ENCODE data around the gene MGAT5B. TPM values are rescaled to one million over a fixed set of nuclear protein-coding genes. Genes with fewer than 3 reads are reported as not detected.

The MGAT5B gene
- total RNA-seq, 1 donor from 2014 or later, result 1.8 TPM

- no peaks in the 10 kb centered on the region for H3K9me3 Mint-ChIP-seq
- no peak overlapping the region for H3K9ac ChIP-seq
- no peak overlapping the region for H3K4me3 ChIP-seq
- no peaks in the 10 kb centered on the region for H3K79me2 ChIP-seq (ENCODE audit: low read depth)
- H3K4me1 ChIP-seq, result peaks cover 5% of the 10 kb centered on the region
- peaks cover 6% of the 10 kb centered on the region for H3F3A ChIP-seq (ENCODE audit: low read depth)
- DNase-seq (ENCODE audit: low spot score), result peak; percentile 56
- H2AFZ ChIP-seq (replicated peaks), result no peak overlapping the region
- no peak overlapping the region for H3K27ac ChIP-seq
- no peaks in the 10 kb centered on the region for H3K27me3 Mint-ChIP-seq (ENCODE audit: insufficient read depth, low read depth)
- H3K4me2 ChIP-seq, result no peak overlapping the region
- no peaks in the 10 kb centered on the region for H3K27me3 ChIP-seq
- no peaks in the 10 kb centered on the region for H3K36me3 ChIP-seq
- TF ChIP-seq EZH2phosphoT487 (IDR thresholded peaks at IDR 0.05), result no peak
- TF ChIP-seq, protein P1, sequence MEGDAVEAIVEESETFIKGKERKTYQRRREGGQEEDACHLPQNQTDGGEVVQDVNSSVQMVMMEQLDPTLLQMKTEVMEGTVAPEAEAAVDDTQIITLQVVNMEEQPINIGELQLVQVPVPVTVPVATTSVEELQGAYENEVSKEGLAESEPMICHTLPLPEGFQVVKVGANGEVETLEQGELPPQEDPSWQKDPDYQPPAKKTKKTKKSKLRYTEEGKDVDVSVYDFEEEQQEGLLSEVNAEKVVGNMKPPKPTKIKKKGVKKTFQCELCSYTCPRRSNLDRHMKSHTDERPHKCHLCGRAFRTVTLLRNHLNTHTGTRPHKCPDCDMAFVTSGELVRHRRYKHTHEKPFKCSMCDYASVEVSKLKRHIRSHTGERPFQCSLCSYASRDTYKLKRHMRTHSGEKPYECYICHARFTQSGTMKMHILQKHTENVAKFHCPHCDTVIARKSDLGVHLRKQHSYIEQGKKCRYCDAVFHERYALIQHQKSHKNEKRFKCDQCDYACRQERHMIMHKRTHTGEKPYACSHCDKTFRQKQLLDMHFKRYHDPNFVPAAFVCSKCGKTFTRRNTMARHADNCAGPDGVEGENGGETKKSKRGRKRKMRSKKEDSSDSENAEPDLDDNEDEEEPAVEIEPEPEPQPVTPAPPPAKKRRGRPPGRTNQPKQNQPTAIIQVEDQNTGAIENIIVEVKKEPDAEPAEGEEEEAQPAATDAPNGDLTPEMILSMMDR (IDR thresholded peaks at IDR 0.05), result peak; percentile 31
- no peak overlapping the region for H3K4me3 Mint-ChIP-seq
- no peaks in the 10 kb centered on the region for H3K36me3 Mint-ChIP-seq
- H4K20me1 ChIP-seq (ENCODE audit: low read depth), result no peaks in the 10 kb centered on the region
- H3K27ac Mint-ChIP-seq, result no peak overlapping the region
- peaks cover 25% of the 10 kb centered on the region for H3K4me1 Mint-ChIP-seq
- no peaks in the 10 kb centered on the region for H3K9me3 ChIP-seq (ENCODE audit: low read depth)
These were observed 20.5 kb downstream of the MGAT5B start for GRCh38 chr17:76888661-76889060.

DNA sequence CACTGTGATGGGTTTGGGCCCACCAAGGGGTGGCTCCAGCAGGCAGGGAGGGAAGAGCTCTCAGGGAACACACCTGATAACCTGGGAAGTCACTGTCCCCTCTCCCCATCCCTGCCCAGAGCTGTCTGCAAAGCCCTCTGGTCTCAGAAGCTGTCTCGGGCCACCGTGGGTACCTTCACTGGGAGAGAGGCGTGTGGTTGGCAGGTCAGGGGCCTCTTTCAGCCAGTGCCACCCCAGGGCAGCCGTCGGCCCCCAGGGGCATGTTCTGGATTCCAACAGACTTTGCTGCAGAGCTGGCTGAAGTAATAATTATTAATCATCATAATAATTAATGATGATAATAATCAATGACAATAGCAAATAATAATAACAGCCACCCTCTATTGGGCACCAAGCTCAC lies 21.1 kb downstream of the MGAT5B start:
- H3K36me3 ChIP-seq, result no peaks in the 10 kb centered on the region
- no peaks in the 10 kb centered on the region for H4K20me1 ChIP-seq (ENCODE audit: low read depth)
- DNase-seq (ENCODE audit: low spot score), result no peak
- Mint-ChIP-seq H3K9me3 (peaks cover 3% of the 10 kb centered on the region), H3K36me3 (peaks cover 3% of the 10 kb centered on the region), H3K4me1 (peaks cover 31% of the 10 kb centered on the region), H3K4me3 (no peak overlapping the region), H3K27ac (no peak overlapping the region), H3K27me3 (ENCODE audit: insufficient read depth, low read depth) (no peaks in the 10 kb centered on the region)
- no peaks in the 10 kb centered on the region for H3K27me3 ChIP-seq
- H3K9ac ChIP-seq, result no peak overlapping the region
- peaks cover 6% of the 10 kb centered on the region for H3F3A ChIP-seq (ENCODE audit: low read depth)
- peaks cover 5% of the 10 kb centered on the region for H3K4me1 ChIP-seq
- H3K79me2 ChIP-seq (ENCODE audit: low read depth), result no peaks in the 10 kb centered on the region
- H3K27ac ChIP-seq, result no peak overlapping the region
- no peak overlapping the region for H2AFZ ChIP-seq (replicated peaks)
- no peak overlapping the region for H3K4me3 ChIP-seq
- H3K9me3 ChIP-seq (ENCODE audit: low read depth), result no peaks in the 10 kb centered on the region
- H3K4me2 ChIP-seq, result no peak overlapping the region
- TF ChIP-seq, protein P1 (IDR thresholded peaks at IDR 0.05), result no peak
- TF ChIP-seq EZH2 (IDR thresholded peaks at IDR 0.05) (no peak), EZH2phosphoT487 (IDR thresholded peaks at IDR 0.05) (no peak)

DNA sequence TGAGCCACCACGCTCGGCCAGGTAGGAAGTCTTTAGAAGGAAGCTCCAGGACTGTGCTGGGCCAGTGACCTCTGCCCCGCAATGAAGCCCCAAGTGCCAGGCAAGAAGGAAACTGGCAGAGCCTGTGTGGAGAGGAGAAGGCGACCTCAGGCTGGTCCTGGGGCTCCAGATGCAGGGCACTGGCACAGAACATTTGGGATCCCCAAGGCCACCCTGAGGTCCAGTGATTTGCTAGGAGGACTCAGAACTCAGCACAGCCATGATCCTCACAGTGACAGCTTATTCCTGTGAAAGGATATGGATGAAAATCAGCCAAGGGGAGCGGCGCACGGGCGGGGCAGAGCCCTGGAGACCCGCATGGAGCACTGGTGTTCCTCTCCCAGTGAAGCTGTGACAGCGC lies 24.1 kb downstream of the MGAT5B start:
- H3F3A ChIP-seq (ENCODE audit: low read depth), result no peaks in the 10 kb centered on the region
- H2AFZ ChIP-seq (replicated peaks), result no peak overlapping the region
- TF ChIP-seq EZH2phosphoT487 (IDR thresholded peaks at IDR 0.05) (no peak), EZH2 (IDR thresholded peaks at IDR 0.05) (no peak)
- TF ChIP-seq, protein P1 (IDR thresholded peaks at IDR 0.05), result no peak
- H3K9ac ChIP-seq, result no peak overlapping the region
- Mint-ChIP-seq H3K27me3 (ENCODE audit: insufficient read depth, low read depth) (no peaks in the 10 kb centered on the region), H3K27ac (no peak overlapping the region), H3K4me3 (no peak overlapping the region), H3K4me1 (peaks cover 18% of the 10 kb centered on the region), H3K9me3 (peaks cover 12% of the 10 kb centered on the region), H3K36me3 (peaks cover 10% of the 10 kb centered on the region)
- H3K79me2 ChIP-seq (ENCODE audit: low read depth), result no peaks in the 10 kb centered on the region
- H3K4me1 ChIP-seq, result no peaks in the 10 kb centered on the region
- no peak for DNase-seq (ENCODE audit: low spot score)
- H3K4me2 ChIP-seq, result no peak overlapping the region
- no peak overlapping the region for H3K4me3 ChIP-seq
- no peaks in the 10 kb centered on the region for H3K27me3 ChIP-seq
- no peaks in the 10 kb centered on the region for H3K36me3 ChIP-seq
- H3K9me3 ChIP-seq (ENCODE audit: low read depth), result peaks cover 10% of the 10 kb centered on the region
- H4K20me1 ChIP-seq (ENCODE audit: low read depth), result no peaks in the 10 kb centered on the region
- H3K27ac ChIP-seq, result no peak overlapping the region
